ENCODE measurements around the gene PSG5.
"Not testable (repeated sequence)": the region's sequence is repeated elsewhere in the genome, so short reads cannot be mapped to it uniquely, and the experiment has no call there.

GRCh38 chr19:43127336-43127735, 59.0 kb downstream of the PSG5 start:
- not testable (repeated sequence) for TF ChIP-seq CTCF (IDR thresholded peaks at IDR 0.05 in 8 of 11, conservative IDR thresholded peaks at IDR 0.05 in 3 of 11); POLR2A (IDR thresholded peaks at IDR 0.05); POLR2AphosphoS5 (IDR thresholded peaks at IDR 0.05)

All from spleen (tissue), 7 donors.